ENCODE results near the gene VAPB.

VAPB gene

GRCh38 chr20:58452667-58453255, 63.7 kb downstream of the VAPB start:
- ATAC-seq (no peak), DNase-seq (no peak)
- Mint-ChIP-seq H3K27ac (no peak overlapping the region), H3K9me3 (peaks cover 8 to 12% of the 10 kb centered on the region in 2 donors), H3K4me1 (no peaks in the 10 kb centered on the region), H3K4me3 (no peak overlapping the region), H3K27me3 (no peaks in the 10 kb centered on the region)

- DNase-seq, result no peak
- Mint-ChIP-seq H3K27ac (no peak overlapping the region), H3K27me3 (no peaks in the 10 kb centered on the region), H3K9me3 (peaks cover 8 to 12% of the 10 kb centered on the region in 2 donors), H3K4me1 (peaks cover 4% of the 10 kb centered on the region), H3K4me3 (no peak overlapping the region)
- no peak for ATAC-seq
Measured at GRCh38 chr20:58453391-58453790, 64.4 kb downstream of the VAPB start.

DNA sequence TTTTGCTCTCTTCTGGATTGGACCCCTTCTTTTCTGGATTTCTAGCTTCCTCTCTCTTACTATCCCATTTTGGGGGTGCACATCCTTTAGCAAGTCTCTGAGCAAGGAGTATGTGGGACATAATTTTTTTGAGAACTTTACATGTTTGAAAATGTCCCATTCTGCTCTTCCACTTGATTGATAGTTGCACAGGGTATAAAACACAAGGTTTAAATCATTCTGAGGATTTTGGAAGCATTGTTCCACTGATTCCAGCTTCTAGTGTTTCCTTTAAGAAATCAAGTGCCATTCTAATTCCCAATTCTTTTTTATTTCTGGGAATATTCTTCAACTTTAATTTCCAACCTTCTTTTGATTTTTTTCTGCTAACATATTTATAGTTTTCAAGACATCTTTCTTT, 65.4 kb downstream of the VAPB start:
- Mint-ChIP-seq H3K27ac (no peak overlapping the region), H3K9me3 (peaks cover 8 to 12% of the 10 kb centered on the region in 2 donors)

GRCh38 chr20:58457083-58457695, 68.2 kb downstream of the VAPB start:
- no peak overlapping the region for H3K4me3 Mint-ChIP-seq
- no peaks in the 10 kb centered on the region for H3K27me3 Mint-ChIP-seq
- peaks cover 8 to 12% of the 10 kb centered on the region in 2 donors for H3K9me3 Mint-ChIP-seq
- H3K27ac Mint-ChIP-seq, result peak overlapping the region in 1 of 2 donors; percentile 66
- H3K4me1 Mint-ChIP-seq, result peaks cover 8% of the 10 kb centered on the region
- no peak for ATAC-seq
- no peak for DNase-seq

More for the DNA sequence above, 65.4 kb downstream of the VAPB start:
- Mint-ChIP-seq H3K4me1 (peaks cover 8% of the 10 kb centered on the region), H3K4me3 (no peak overlapping the region), H3K27me3 (no peaks in the 10 kb centered on the region)
- ATAC-seq, result no peak
- no peak for DNase-seq

- DNase-seq (no peak), ATAC-seq (peak; percentile 57)
- Mint-ChIP-seq H3K4me1 (peaks cover 8% of the 10 kb centered on the region), H3K9me3 (peaks cover 8 to 12% of the 10 kb centered on the region in 2 donors), H3K27me3 (no peaks in the 10 kb centered on the region), H3K4me3 (no peak overlapping the region), H3K27ac (peak overlapping the region in 1 of 2 donors; percentile 50)
Measured at GRCh38 chr20:58458342-58459057, 69.5 kb downstream of the VAPB start.

DNA sequence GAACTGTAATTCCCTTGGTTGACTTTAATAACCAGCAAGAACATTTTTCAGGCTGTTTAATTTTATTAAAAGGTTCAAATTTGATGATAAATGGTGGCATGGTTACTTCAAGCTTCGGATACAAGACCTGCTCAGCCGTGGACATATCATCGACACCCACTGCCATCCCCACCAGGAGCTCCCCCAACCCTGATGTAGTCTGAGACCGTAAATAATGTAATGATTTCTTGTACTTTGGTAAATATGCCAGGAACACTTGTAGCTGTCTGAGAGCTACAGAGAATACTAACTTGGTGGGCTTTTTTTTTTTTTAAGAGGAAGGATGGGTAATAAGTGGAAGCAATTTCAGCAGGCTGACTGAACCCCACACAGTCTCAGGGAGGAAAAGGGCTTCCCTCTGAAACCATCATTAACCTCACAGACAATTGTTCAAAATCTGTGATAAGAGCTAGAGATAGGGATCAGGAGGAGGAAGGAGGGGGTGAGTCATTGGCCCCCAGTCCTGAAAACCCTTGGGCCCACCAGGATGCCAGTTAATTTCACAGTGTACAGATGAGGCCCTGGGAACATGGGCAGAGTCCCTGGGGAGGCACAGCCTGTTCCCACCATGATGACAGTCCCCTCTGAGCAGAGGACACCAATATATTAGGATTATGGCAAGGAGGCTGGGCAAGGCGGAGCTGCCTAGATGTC, 70.2 kb downstream of the VAPB start:
- ATAC-seq, result no peak
- Mint-ChIP-seq H3K4me1 (peaks cover 8% of the 10 kb centered on the region), H3K27ac (no peak overlapping the region)

DNA sequence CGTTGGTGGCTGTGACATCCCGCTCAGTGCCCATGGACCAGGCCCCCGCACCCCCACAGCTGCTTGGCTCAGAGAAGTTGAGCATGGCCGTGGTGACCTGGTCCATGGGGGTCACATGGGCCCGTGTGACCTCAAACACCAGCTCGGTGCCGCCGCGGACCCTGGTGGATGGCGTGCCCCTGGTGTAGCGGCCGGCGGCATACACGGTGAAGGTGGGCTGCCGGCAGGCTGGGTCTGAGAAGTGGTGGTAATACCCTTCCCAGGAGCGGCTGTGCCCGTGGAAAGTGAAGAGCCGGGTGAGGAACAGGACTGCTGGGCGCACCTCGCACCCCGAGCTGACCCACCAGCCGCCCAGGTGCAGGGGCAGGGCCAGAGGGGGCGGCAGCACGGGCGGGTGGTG, 72.1 kb downstream of the VAPB start:
- no peak for ATAC-seq
- H3K4me3 Mint-ChIP-seq, result no peak overlapping the region
- H3K27me3 Mint-ChIP-seq, result peaks cover under 1% of the 10 kb centered on the region
- H3K27ac Mint-ChIP-seq, result no peak overlapping the region
- H3K9me3 Mint-ChIP-seq, result no peaks in the 10 kb centered on the region
- H3K4me1 Mint-ChIP-seq, result peaks cover 8% of the 10 kb centered on the region
- DNase-seq, result no peak

More for the DNA sequence above, 70.2 kb downstream of the VAPB start:
- Mint-ChIP-seq H3K9me3 (peaks cover 3 to 10% of the 10 kb centered on the region in 2 donors), H3K4me3 (no peak overlapping the region), H3K27me3 (no peaks in the 10 kb centered on the region)
- no peak for DNase-seq

- Mint-ChIP-seq H3K4me1 (peaks cover 8% of the 10 kb centered on the region), H3K9me3 (no peaks in the 10 kb centered on the region), H3K27ac (no peak overlapping the region), H3K27me3 (peaks cover 6% of the 10 kb centered on the region), H3K4me3 (no peak overlapping the region)
- DNase-seq (no peak), ATAC-seq (no peak)
Measured at GRCh38 chr20:58461899-58462298, 72.9 kb downstream of the VAPB start.

- Mint-ChIP-seq H3K4me1 (peaks cover 6% of the 10 kb centered on the region), H3K27ac (no peak overlapping the region), H3K4me3 (no peak overlapping the region), H3K9me3 (no peaks in the 10 kb centered on the region), H3K27me3 (peaks cover 6% of the 10 kb centered on the region)
- DNase-seq (no peak), ATAC-seq (no peak)
Measured at GRCh38 chr20:58463256-58463655, 74.2 kb downstream of the VAPB start.

DNA sequence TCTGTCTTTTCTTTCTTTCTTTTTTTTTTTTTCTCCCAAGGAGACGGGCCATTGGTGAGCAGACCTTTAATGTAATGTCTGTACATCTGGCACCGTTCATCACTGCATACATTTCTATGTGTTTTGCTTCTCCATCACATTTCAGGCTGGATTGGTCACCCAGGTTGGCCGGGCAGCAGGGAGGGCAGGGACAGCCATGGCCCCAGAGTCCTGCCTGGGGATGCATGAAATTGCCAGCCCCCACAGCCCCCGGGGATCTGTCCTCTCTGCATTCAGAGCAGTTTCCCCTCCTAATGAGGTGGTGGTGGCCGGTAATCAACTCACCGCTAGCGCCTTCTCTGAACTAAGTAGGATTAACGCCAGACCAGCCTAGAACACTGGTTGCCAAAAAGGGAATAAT, 75.8 kb downstream of the VAPB start:
- Mint-ChIP-seq H3K4me1 (no peaks in the 10 kb centered on the region), H3K27me3 (peaks cover 6% of the 10 kb centered on the region), H3K4me3 (no peak overlapping the region), H3K9me3 (no peaks in the 10 kb centered on the region), H3K27ac (no peak overlapping the region)
- DNase-seq, result no peak
- ATAC-seq, result no peak

DNA sequence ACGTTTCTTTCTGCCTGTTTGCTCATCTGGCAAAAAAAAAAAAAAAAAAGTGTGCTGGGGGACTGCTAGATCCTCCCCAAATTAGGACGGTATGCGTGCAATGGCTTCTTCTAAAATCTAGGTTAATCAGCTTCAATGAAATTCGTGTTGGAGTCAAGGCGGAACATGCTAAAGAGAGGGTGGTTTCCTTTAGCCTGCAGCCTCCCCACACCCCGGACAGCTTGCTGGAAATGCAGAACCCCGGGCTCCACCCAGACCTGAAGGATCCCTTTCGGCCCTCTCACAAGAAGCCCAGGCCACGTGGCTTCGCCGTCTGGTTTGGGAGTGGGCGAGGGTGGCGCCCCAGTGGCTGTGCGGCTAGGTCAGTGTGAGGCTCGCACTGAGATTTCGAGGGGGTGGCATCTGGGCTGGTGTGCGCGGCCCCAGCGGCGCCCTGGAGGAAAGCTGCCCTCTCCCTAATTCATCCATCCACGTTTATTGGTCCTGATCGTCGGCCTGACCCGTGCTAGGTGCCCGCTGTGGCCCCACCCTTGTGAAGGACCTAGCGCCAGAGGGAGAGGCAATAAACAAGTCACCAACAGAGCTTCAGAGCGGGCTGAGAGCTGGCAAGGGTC, 77.2 kb downstream of the VAPB start:
- Mint-ChIP-seq H3K4me1 (no peaks in the 10 kb centered on the region), H3K27ac (no peak overlapping the region), H3K4me3 (no peak overlapping the region), H3K9me3 (no peaks in the 10 kb centered on the region), H3K27me3 (peaks cover 6% of the 10 kb centered on the region)
- DNase-seq (no peak), ATAC-seq (no peak)

- Mint-ChIP-seq H3K4me3 (no peak overlapping the region), H3K27ac (no peak overlapping the region), H3K27me3 (peaks cover 6% of the 10 kb centered on the region), H3K9me3 (no peaks in the 10 kb centered on the region), H3K4me1 (no peaks in the 10 kb centered on the region)
- ATAC-seq (peak; percentile 35), DNase-seq (no peak)
Measured at GRCh38 chr20:58466729-58467571, 77.9 kb downstream of the VAPB start.

- Mint-ChIP-seq H3K27me3 (peaks cover 6% of the 10 kb centered on the region), H3K27ac (no peak overlapping the region)
Measured at GRCh38 chr20:58467572-58468527, 78.8 kb downstream of the VAPB start.

DNA sequence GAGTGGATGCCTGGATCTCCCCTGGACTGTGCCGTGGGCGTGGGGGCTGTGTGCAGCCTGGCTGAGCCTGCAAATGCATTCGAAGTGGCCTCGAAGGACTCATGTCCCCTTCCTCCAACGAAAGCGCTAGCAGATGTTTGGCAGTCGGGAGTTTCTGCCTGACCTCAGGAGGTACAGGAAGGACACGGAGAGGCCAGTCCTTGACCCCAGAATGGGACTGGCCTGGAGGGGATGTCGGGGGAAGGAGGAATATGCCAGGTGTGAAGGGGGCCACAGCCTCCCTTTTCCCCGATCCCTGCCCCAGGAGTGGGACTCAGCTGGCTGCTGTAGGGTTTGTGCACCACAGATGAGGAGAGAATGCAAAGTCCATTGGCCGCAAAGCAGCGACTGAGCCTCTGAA, 80.6 kb downstream of the VAPB start:
- ATAC-seq (no peak), DNase-seq (no peak)
- Mint-ChIP-seq H3K4me1 (no peaks in the 10 kb centered on the region), H3K4me3 (no peak overlapping the region), H3K9me3 (no peaks in the 10 kb centered on the region), H3K27me3 (peaks cover 6% of the 10 kb centered on the region), H3K27ac (no peak overlapping the region)

More at GRCh38 chr20:58467572-58468527, 78.8 kb downstream of the VAPB start:
- H3K9me3 Mint-ChIP-seq, result no peaks in the 10 kb centered on the region
- ATAC-seq (peak; percentile 28), DNase-seq (no peak)
- H3K4me1 Mint-ChIP-seq, result no peaks in the 10 kb centered on the region
- no peak overlapping the region for H3K4me3 Mint-ChIP-seq
